ENCODE measurements around the gene DAB2IP.
"Not testable (repeated sequence)": the region's sequence is repeated elsewhere in the genome, so short reads cannot be mapped to it uniquely, and the experiment has no call there.

Gene DAB2IP

GRCh38 chr9:121790841-121791240, 139.4 kb downstream of the DAB2IP start:
- H3K9me3 ChIP-seq: no peaks in the 10 kb centered on the region
- no peak for TF ChIP-seq CTCF (IDR thresholded peaks at IDR 0.05)
- H3K4me1 ChIP-seq: no peaks in the 10 kb centered on the region
- no peak for DNase-seq
- peaks cover 0 to 8% (median 0%) of the 10 kb centered on the region in 3 donors for H3K36me3 ChIP-seq
- intact Hi-C loops (cut with DNase I; ENCODE audit: low total_unique reads): no loop called here
- H3K27ac ChIP-seq: no peak overlapping the region
- H3K4me3 ChIP-seq: no peak overlapping the region
- no peaks in the 10 kb centered on the region for H3K27me3 ChIP-seq

- H3K9me3 ChIP-seq; H3K27me3 ChIP-seq; DNase-seq; H3K36me3 ChIP-seq; H3K27ac ChIP-seq; intact Hi-C loops (cut with DNase I; ENCODE audit: low total_unique reads); H3K4me1 ChIP-seq; H3K4me3 ChIP-seq: not testable (repeated sequence)
These were observed 141.0 kb downstream of the DAB2IP start for GRCh38 chr9:121792476-121792875.

DNA sequence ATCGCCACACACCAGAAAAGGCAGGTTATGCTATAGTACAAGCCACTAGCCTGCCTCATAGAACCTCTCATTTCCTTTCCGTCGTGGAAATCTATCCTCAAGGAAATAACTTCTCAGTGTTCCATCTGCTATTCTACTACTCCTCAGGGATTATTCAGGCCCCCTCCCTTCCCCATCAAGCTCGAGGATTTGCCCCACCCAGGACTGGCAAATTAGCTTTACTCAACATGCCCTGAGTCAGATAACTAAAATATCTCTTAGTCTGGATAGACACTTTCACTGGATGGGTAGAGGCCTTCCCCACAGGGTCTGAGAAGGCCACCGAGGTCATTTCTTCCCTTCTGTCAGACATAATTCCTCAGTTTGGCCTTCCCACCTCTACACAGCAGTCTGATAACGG, 142.9 kb downstream of the DAB2IP start:
- H3K27me3 ChIP-seq; H3K4me3 ChIP-seq; H3K9me3 ChIP-seq; DNase-seq; intact Hi-C loops (cut with DNase I; ENCODE audit: low total_unique reads); H3K27ac ChIP-seq; H3K4me1 ChIP-seq; H3K36me3 ChIP-seq: not testable (repeated sequence)

DNA sequence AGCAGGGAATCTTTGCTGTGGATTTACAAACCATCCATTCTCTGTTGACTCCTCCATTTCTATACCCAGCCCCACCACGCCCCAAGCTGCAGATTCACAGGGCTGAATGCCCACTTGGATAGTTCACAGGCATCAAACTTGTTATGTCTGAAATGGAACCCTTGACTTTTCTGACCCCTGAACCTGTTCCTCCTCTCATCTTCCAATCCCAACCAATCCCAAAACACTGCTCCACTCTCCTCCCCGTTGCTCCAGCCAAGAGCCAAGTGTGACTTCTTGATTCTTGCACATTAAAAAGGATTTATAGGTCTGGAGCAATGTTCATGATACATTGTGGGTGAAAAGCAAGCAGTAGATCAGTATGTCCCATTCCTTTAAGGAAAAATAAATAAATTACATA, 145.6 kb downstream of the DAB2IP start:
- intact Hi-C loops (cut with DNase I; ENCODE audit: low total_unique reads): no loop called here
- Histone ChIP-seq H3K4me3 (no peak overlapping the region), H3K36me3 (no peaks in the 10 kb centered on the region), H3K4me1 (no peaks in the 10 kb centered on the region), H3K27me3 (no peaks in the 10 kb centered on the region), H3K27ac (no peak overlapping the region), H3K9me3 (no peaks in the 10 kb centered on the region)
- TF ChIP-seq CTCF (IDR thresholded peaks at IDR 0.05): no peak
- no peak for DNase-seq

GRCh38 chr9:121798941-121799340, 147.5 kb downstream of the DAB2IP start:
- no peak for DNase-seq
- intact Hi-C loops (cut with DNase I; ENCODE audit: low total_unique reads): no loop called here

GRCh38 chr9:121800376-121800775, 148.9 kb downstream of the DAB2IP start:
- Histone ChIP-seq H3K9me3 (peaks cover 0 to 4% (median 0%) of the 10 kb centered on the region in 3 donors), H3K27me3 (no peaks in the 10 kb centered on the region), H3K27ac (no peak overlapping the region), H3K4me1 (no peaks in the 10 kb centered on the region), H3K36me3 (no peaks in the 10 kb centered on the region), H3K4me3 (no peak overlapping the region)
- intact Hi-C loops (cut with DNase I; ENCODE audit: low total_unique reads): no loop called here
- no peak for TF ChIP-seq CTCF (IDR thresholded peaks at IDR 0.05)
- no peak for DNase-seq

More at GRCh38 chr9:121798941-121799340, 147.5 kb downstream of the DAB2IP start:
- Histone ChIP-seq H3K4me1 (no peaks in the 10 kb centered on the region), H3K36me3 (no peaks in the 10 kb centered on the region), H3K4me3 (no peak overlapping the region), H3K27ac (no peak overlapping the region), H3K27me3 (no peaks in the 10 kb centered on the region), H3K9me3 (no peaks in the 10 kb centered on the region)
- TF ChIP-seq CTCF (IDR thresholded peaks at IDR 0.05): no peak

- Histone ChIP-seq H3K4me1 (no peaks in the 10 kb centered on the region), H3K27me3 (no peaks in the 10 kb centered on the region), H3K36me3 (no peaks in the 10 kb centered on the region), H3K27ac (no peak overlapping the region), H3K4me3 (no peak overlapping the region), H3K9me3 (peaks cover 0 to 4% (median 0%) of the 10 kb centered on the region in 3 donors)
- no peak for TF ChIP-seq CTCF (IDR thresholded peaks at IDR 0.05)
- intact Hi-C loops (cut with DNase I; ENCODE audit: low total_unique reads): no loop called here
- DNase-seq: no peak
These were observed 150.1 kb downstream of the DAB2IP start for GRCh38 chr9:121801579-121801978.

All from tibial artery (tissue), 4 donors.